Small intestine (tissue), 7 donors: ENCODE results near the gene CAMTA1. TPM values are rescaled to one million over a fixed set of nuclear protein-coding genes. Genes with fewer than 3 reads are reported as not detected.

Experiments
- DNase-seq, 2 donors: peaks; one replicate each; pipeline versions ENCODE4 v3.0.0 to v3.0.0-alpha.2; 2013
- FAIRE-seq: peaks from 2 replicates; lab custom pipeline; 2012; peaks lifted over from hg19 to GRCh38; lab: Jason Lieb, UNC
- H3K27ac ChIP-seq, 3 donors: one replicate each; pipeline ENCODE4 v1.5.1; 2013; ENCODE audit warnings: low read length in 2 of 3, mild to moderate bottlenecking in 2 of 3, control low read depth in 1 of 3, inconsistent platforms in 1 of 3, low read depth in 1 of 3, moderate library complexity in 1 of 3
- H3K27me3 ChIP-seq, 3 donors: one replicate each; pipeline ENCODE4 v1.6.1; 2013; ENCODE audit warnings: low read length in 3 of 3, inconsistent platforms in 1 of 3; ENCODE audit not compliant: control insufficient read depth in 3 of 3, insufficient read depth in 3 of 3
- H3K36me3 ChIP-seq, 3 donors: one replicate each; pipeline ENCODE4 v1.6.1; 2013; ENCODE audit warnings: low read length in 3 of 3, inconsistent platforms in 1 of 3, low read depth in 1 of 3, mild to moderate bottlenecking in 1 of 3, moderate library complexity in 1 of 3; ENCODE audit not compliant: control insufficient read depth in 3 of 3, insufficient read depth in 2 of 3
- H3K4me1 ChIP-seq, 3 donors: one replicate each; pipeline ENCODE4 v1.6.1; 2013; ENCODE audit warnings: low read length in 2 of 3, inconsistent platforms in 1 of 3, low read depth in 1 of 3, mild to moderate bottlenecking in 1 of 3, moderate library complexity in 1 of 3; ENCODE audit not compliant: control insufficient read depth in 3 of 3, insufficient read depth in 2 of 3
- H3K4me3 ChIP-seq, 3 donors: one replicate each; pipeline ENCODE4 v1.5.1; 2013; ENCODE audit warnings: low read length in 3 of 3, control low read depth in 1 of 3, inconsistent platforms in 1 of 3, low read depth in 1 of 3, mild to moderate bottlenecking in 1 of 3, moderate library complexity in 1 of 3
- H3K9me3 ChIP-seq, 2 donors: one replicate each; pipeline ENCODE4 v1.6.1; 2013; ENCODE audit warnings: low read depth in 1 of 2, low read length in 1 of 2; ENCODE audit not compliant: control insufficient read depth in 2 of 2, insufficient read depth in 1 of 2
- WGBS, 3 donors: extraction: QIAGEN DNeasy Blood & Tissue Kit; methylation state at CpG; one replicate each; pipeline ENCODE4 v1.1.7; 2013; 5-methylcytosine and 5-hydroxymethylcytosine counted together
- polyA plus RNA-seq, 4 donors: library from polyadenylated mRNA; stranded (reverse) in 3 of 4; unstranded in 1 of 4; fragments of 200-250 nt in 3 of 4; fragments of 120-200 nt in 1 of 4; gene quantifications; one replicate each; pipeline versions ENCODE4 v1.2.1 to v1.2.3, GENCODE V29; 2013
- donor health status: healthy with polysubstance abuse.
- donor health status: control.
- donor health status: control.
- donor health status: Bipolar disorder and iron deficiency.
- donor health status: healthy.

CAMTA1 gene
- polyA plus RNA-seq, 4 donors = 57.6 to 177 (median 147) TPM

- FAIRE-seq = peak; percentile 94
- 1% methylated on average over 65 to 79 of the region's 79 CpGs for WGBS, 3 donors
- H3K4me1 ChIP-seq = peaks cover 4 to 6% (median 5%) of the 10 kb centered on the region in 3 donors
Measured at GRCh38 chr1:6784560-6785317, 515 bp upstream of the CAMTA1 start.

DNA sequence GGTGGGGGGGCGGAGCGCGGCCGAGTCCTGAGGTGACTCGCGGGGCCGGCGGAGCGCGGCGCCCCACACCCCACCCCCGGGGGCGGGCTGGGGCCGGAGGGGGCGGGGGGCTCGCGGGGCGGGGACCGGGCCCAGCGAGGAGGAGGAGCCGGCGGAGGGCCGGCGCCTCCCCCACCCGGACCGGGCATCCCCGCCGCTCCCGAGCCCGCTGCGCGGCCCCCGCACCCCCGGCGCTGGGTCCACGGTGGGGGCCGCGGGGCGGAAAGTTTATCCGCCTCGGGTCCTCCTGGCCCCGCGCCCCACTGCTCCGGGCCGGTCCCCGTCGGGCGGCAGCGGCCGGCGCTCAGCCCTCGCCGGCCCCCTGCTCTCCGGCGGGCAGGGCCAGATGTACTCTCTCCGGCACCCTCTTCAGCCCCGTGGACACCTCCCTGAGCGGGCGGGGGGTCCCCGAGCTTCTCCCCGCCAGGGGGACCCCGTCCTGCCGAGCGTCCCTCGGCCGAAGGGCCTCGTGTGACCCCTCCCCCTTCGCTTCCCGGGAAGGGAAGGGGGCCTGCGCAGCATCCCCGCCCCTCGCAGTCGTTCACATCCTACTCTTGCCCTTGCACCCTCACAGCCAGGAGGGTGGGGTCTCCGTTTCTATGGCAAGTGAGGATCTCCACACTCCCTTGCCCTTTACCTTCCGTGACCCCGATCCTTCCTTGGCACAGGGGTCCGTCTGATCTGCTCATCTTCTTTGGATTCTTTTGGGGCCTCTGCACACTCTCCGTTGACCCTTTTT, 663 bp downstream of the CAMTA1 start:
- no peak for FAIRE-seq
- 0 to 1% (median 1%) methylated on average over 23 to 78 of the region's 78 CpGs for WGBS, 3 donors
- Histone ChIP-seq H3K9me3 (no peaks in the 10 kb centered on the region), H3K27ac (peak overlapping the region in 2 of 3 donors; percentile 25 to 61), H3K4me3 (peak overlapping the region; percentile 65 to 80 (median 80)), H3K4me1 (peaks cover 5 to 8% (median 6%) of the 10 kb centered on the region in 3 donors), H3K36me3 (peaks cover 0 to 3% (median 0%) of the 10 kb centered on the region in 3 donors), H3K27me3 (no peaks in the 10 kb centered on the region)
- DNase-seq = peak in 1 of 2 donors; percentile 59

More at GRCh38 chr1:6784560-6785317, 515 bp upstream of the CAMTA1 start:
- Histone ChIP-seq H3K36me3 (peaks cover 0 to 3% (median 0%) of the 10 kb centered on the region in 3 donors), H3K4me3 (peak overlapping the region; percentile 79 to 93 (median 80)), H3K27me3 (no peaks in the 10 kb centered on the region), H3K9me3 (no peaks in the 10 kb centered on the region), H3K27ac (peak overlapping the region; percentile 98 to 99 (median 99))
- DNase-seq = peak; percentile 100

DNA sequence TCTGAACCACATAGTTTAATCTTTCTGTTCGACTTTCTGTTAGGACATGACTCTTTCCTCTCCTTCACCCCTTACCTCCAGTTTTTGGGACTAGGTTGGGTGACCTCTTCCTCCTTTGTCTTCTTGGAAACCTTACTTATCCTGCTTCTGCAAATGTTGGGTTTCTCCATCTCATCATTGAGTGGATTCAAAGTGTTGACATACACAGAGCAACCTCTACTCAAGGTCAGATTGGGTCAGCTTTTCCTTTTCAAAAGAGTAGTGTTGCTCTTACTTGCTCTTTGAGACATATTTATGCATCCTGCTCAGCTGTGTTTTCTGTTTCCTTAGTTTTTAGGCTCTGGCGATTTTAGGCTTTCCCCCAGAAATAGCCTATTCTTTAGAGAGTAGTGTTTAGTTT, 3.7 kb downstream of the CAMTA1 start:
- no peak for DNase-seq
- Histone ChIP-seq H3K36me3 (peaks cover 0 to 3% (median 2%) of the 10 kb centered on the region in 3 donors), H3K4me1 (peaks cover 5 to 8% (median 6%) of the 10 kb centered on the region in 3 donors), H3K27me3 (no peaks in the 10 kb centered on the region), H3K4me3 (no peak overlapping the region), H3K9me3 (no peaks in the 10 kb centered on the region), H3K27ac (no peak overlapping the region)
- no peak for FAIRE-seq
- 61 to 87% (median 73%) methylated on average over 2 of the region's 2 CpGs for WGBS, 3 donors

DNA sequence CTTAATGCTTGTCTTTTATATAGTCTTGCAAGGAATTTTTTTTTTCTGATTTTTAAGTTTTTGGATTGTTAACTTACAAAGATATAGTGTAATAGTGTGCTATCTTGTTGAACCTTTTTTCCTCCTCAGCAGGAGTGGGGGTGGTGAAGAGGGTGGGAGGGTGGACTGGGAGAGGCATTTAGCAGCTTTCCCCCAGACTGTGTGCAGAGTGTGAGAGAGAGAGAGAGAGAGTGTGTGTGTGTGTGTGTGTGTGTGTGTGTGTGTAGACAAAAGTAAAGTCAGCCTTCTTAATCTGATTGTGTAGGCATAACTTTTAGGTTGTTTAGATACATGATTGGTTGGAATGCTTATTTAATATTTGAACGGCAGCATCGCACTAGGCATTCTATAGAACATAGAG, 4.9 kb downstream of the CAMTA1 start:
- Histone ChIP-seq H3K27ac (no peak overlapping the region), H3K36me3 (peaks cover 0 to 3% (median 3%) of the 10 kb centered on the region in 3 donors), H3K4me3 (no peak overlapping the region), H3K9me3 (no peaks in the 10 kb centered on the region), H3K27me3 (no peaks in the 10 kb centered on the region), H3K4me1 (peaks cover 5 to 8% (median 6%) of the 10 kb centered on the region in 3 donors)
- 66 to 80% (median 80%) methylated on average over 2 of the region's 2 CpGs for WGBS, 3 donors
- no peak for FAIRE-seq
- no peak for DNase-seq

- DNase-seq (peak; percentile 53 to 54), FAIRE-seq (peak; percentile 77)
- no peaks in the 10 kb centered on the region for H3K27me3 ChIP-seq
- H3K9me3 ChIP-seq = no peaks in the 10 kb centered on the region
- no peak overlapping the region for H3K27ac ChIP-seq
- H3K4me1 ChIP-seq = peaks cover 0 to 7% (median 4%) of the 10 kb centered on the region in 3 donors
- H3K4me3 ChIP-seq = no peak overlapping the region
- H3K36me3 ChIP-seq = peaks cover 0 to 18% (median 3%) of the 10 kb centered on the region in 3 donors
- 53 to 76% (median 71%) methylated on average over 2 of the region's 2 CpGs for WGBS, 3 donors
Measured at GRCh38 chr1:6794164-6794563, 8.9 kb downstream of the CAMTA1 start.

DNA sequence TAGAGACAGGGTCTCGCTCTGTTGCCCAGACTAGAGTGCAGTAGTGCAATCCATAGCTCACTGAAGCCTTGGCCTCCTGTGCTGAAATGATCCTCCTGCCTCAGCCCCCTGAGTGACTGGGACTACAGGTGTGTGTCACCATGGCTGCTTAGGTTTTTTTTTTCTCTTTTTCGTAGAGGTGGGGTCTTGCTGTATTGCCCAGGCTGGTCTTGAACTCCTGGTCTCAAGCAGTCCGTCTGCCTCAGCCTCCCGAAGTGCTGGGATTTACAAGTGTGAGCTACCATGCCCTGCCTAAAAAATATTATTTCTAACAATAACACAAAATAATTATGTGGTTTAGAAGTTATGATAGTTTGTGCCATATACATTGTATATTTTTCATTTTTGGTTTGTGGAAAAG, 9.9 kb downstream of the CAMTA1 start:
- no peak overlapping the region for H3K4me3 ChIP-seq
- no peaks in the 10 kb centered on the region for H3K9me3 ChIP-seq
- peaks cover 0 to 9% (median 2%) of the 10 kb centered on the region in 3 donors for H3K4me1 ChIP-seq
- WGBS, 3 donors = 91 to 92% (median 91%) methylated on average over 4 of the region's 4 CpGs
- no peak overlapping the region for H3K27ac ChIP-seq
- peaks cover 0 to 21% (median 3%) of the 10 kb centered on the region in 3 donors for H3K36me3 ChIP-seq
- H3K27me3 ChIP-seq = no peaks in the 10 kb centered on the region
- DNase-seq = no peak
- no peak for FAIRE-seq

DNA sequence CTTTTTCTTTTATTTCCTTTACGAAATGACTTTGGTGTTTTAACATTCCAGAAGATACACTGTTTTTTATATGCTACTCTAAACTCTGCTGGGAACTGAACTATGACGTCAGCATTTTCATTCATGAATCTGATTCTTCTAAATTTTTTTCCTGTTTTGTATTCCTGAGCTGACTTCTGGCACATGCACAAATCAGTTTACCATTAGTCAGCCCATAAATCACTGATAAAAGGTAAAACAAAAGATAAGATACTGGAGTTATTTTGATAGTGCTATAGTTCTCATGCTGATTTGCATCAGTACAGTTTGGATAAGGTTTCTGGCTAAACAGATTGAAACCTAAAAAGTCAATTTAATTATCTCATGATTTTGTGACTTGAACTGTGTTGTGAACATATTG, 10.4 kb downstream of the CAMTA1 start:
- 11 to 33% (median 30%) methylated on average over 2 of the region's 2 CpGs for WGBS, 3 donors
- Histone ChIP-seq H3K27ac (no peak overlapping the region), H3K27me3 (no peaks in the 10 kb centered on the region)

GRCh38 chr1:6796095-6796494, 10.8 kb downstream of the CAMTA1 start:
- peaks cover 2 to 15% (median 2%) of the 10 kb centered on the region in 3 donors for H3K4me1 ChIP-seq
- H3K27me3 ChIP-seq = no peaks in the 10 kb centered on the region
- H3K36me3 ChIP-seq = peaks cover 0 to 22% (median 3%) of the 10 kb centered on the region in 3 donors
- 66 to 77% (median 71%) methylated on average over 9 of the region's 9 CpGs for WGBS, 3 donors
- FAIRE-seq (no peak), DNase-seq (no peak)
- no peak overlapping the region for H3K4me3 ChIP-seq
- H3K27ac ChIP-seq = no peak overlapping the region
- no peaks in the 10 kb centered on the region for H3K9me3 ChIP-seq

More for the DNA sequence above, 10.4 kb downstream of the CAMTA1 start:
- no peak overlapping the region for H3K4me3 ChIP-seq
- FAIRE-seq (no peak), DNase-seq (peak in 1 of 2 donors; percentile 24)
- H3K9me3 ChIP-seq = no peaks in the 10 kb centered on the region
- peaks cover 0 to 11% (median 2%) of the 10 kb centered on the region in 3 donors for H3K4me1 ChIP-seq
- peaks cover 0 to 22% (median 3%) of the 10 kb centered on the region in 3 donors for H3K36me3 ChIP-seq
